ENCODE measurements around the gene RNF123.

RNF123 gene

DNA sequence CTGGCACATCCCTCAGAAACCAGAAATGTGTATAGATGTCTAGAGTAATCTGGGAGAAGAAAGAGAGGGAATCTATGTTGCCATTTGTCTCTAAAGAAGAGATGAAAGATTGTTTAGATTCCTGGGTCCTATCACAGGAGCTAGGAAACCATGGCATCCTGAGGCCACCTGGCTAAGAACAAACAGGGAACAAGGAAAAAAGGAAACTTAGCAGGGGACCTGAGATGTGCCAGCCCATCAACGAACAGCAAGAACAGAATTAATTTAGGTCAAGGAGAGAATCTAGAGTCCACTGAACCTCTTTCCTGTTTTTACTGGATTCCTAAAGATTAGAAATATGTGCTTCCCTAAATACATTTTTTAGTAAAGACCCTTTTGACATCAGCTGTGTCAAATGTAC is 66.7 kb downstream of the RNF123 start:
- no peak for DNase-seq

DNA sequence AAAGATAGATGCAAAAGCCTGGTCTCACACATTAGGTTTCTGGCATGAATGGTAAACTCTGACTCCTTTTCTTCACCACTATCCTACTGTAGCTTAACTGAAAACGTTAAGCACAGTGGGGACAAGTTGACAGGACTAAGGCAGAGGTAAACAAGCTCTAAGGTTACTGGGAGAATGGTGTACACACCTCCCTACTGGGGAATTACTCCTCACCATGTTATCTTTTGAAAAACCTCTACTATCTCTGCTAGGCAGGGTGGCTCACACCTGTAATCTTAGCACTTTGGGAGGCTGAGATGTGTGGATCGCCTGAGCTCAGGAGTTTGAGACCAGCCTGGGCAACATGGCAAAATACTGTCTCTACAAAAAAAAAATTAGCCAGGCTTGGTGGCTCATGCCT is 67.8 kb downstream of the RNF123 start:
- DNase-seq = no peak

DNA sequence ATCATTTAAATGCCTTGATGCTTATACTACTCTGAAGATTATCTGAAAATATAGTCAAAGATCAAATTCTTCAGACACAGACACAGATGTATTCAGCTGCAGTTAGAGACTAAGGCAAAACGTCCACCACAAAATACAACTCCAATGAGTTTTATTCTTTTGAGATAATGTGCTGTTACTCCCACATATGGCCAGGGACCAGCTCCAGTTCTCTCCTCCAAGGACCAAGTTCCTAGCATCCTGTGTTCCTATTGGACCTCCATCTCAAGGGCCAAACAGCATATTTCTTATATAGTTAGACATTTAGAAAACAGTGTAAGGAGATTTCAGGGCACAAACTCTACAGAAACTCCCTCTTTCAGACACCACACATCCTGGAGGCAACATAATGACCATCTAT is 69.9 kb downstream of the RNF123 start:
- no peak for DNase-seq

DNA sequence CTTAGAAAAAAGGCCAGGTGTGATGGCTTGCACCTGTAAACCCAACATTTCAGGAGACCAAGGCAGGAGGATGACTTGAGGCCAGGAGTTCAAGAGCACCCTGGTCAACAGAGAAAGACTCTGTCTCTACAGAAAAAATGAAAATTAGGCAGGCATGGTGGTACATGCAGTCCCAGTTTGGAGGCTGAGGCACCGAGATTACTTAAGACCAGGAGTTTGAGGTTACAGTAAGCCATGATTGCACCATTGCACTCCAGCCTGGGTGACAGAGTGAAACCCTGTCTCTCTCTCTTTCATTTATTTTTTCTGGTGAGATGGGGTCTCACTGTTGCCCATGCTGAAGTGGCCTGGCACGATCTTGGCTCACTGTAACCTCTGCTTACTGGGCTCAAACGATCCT is 72.3 kb downstream of the RNF123 start:
- no peak for DNase-seq

DNA sequence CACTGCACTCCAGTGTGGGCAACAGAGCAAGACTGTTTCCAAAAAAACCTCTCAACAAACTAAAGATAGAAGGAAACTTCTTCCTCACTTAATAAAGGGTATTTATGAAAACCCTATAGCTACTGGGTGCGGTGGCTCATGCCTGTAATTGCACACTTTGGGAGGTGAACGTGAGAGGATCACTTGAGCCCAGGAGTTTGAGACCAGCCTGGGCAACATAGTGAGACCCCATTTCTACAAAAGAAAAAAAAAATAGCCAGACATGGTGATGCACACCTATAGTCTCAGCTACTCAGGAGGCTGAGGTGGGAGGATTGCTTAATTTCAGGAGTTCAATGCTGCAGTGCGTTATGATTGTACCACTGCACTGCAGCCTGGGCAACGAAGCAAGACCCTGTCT is 74.6 kb downstream of the RNF123 start:
- DNase-seq = no peak

DNA sequence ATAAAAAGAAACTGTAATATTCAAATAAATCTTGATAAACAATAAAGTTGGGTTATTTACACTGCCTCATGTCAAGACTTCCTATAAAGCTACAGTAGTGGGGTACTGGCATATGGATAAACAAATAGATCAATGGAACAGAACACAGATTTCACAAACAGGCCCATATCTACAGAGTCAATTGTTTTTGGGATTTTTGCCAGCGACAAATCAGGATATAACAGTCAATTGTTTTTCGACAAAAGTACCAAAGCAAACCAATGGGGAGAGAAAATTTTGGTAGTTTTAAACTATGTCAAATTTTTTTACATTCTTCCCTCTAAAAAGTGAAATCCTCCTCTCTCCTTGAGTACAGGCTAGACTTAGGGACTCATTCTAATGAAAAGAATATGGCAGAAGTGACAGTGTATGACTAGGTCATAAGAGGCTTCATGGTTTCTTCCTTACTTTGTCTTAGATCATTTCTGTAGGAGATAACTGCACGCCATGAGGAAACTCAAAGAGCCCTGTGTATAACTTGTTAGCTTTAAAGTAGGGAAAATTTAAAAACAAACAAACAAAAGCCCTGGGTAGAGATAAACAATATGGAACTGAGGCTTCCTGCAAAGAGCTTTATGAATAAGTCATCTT is 80.0 kb downstream of the RNF123 start:
- no peak for DNase-seq

GRCh38 chr3:49769926-49770325 is 80.6 kb downstream of the RNF123 start:
- no peak for DNase-seq
